Smooth muscle cell (in vitro differentiated cells): ENCODE measurements around the gene SOHLH2. TPM values are rescaled to one million over a fixed set of nuclear protein-coding genes. Genes with fewer than 3 reads are reported as not detected.

ENCODE experiments used
- DNase-seq: peaks from one replicate; lab custom pipeline; 2025; ENCODE audit not compliant: unreplicated experiment; lab: John Stamatoyannopoulos, UW
- H2AFZ ChIP-seq: fragments of 200-600 bp; sonication (generic); 2 replicates; pipeline ENCODE4 v1.6.0; 2016; ENCODE audit warnings: antibody characterized with exemption, low read depth, mild to moderate bottlenecking
- H3F3A ChIP-seq: fragments of 200-600 bp; sonication (generic); 2 replicates; pipeline ENCODE4 v1.6.0; 2017; ENCODE audit warnings: antibody characterized with exemption, low read depth
- H3K27ac ChIP-seq: fragments of 200-600 bp; sonication (generic); 2 replicates; pipeline ENCODE4 v1.5.1; 2016; ENCODE audit warnings: low read depth, mild to moderate bottlenecking
- H3K27me3 ChIP-seq: fragments of 200-600 bp; sonication (generic); 2 replicates; pipeline ENCODE4 v1.6.1; 2016; ENCODE audit warnings: low read depth, mild to moderate bottlenecking
- H3K36me3 ChIP-seq: fragments of 200-600 bp; sonication (generic); 2 replicates; pipeline ENCODE4 v1.5.1; 2016; ENCODE audit warnings: low read depth
- H3K4me1 ChIP-seq: fragments of 200-600 bp; sonication (generic); 2 replicates; pipeline ENCODE4 v1.5.1; 2016; ENCODE audit warnings: low read depth
- H3K4me2 ChIP-seq: fragments of 200-600 bp; sonication (generic); 2 replicates; pipeline ENCODE4 v1.6.0; 2016; ENCODE audit warnings: mild to moderate bottlenecking
- H3K4me3 ChIP-seq: fragments of 200-600 bp; sonication (generic); 2 replicates; pipeline ENCODE4 v1.5.1; 2016; ENCODE audit warnings: mild to moderate bottlenecking
- H3K79me2 ChIP-seq: fragments of 200-600 bp; sonication (generic); 2 replicates; pipeline ENCODE4 v1.6.0; 2016; ENCODE audit warnings: low read depth, mild to moderate bottlenecking
- H3K9ac ChIP-seq: fragments of 200-600 bp; sonication (generic); 2 replicates; pipeline ENCODE4 v1.6.0; 2016; ENCODE audit warnings: low read depth
- H3K9me3 ChIP-seq: fragments of 200-600 bp; sonication (generic); replicated peaks from 2 replicates; pipeline ENCODE4 v1.5.1; 2016; ENCODE audit warnings: low read depth
- H4K20me1 ChIP-seq: fragments of 200-600 bp; sonication (generic); 2 replicates; pipeline ENCODE4 v1.6.0; 2016; ENCODE audit warnings: low read depth
- CTCF ChIP-seq: fragments of 200-600 bp; sonication (generic); IDR thresholded peaks from 2 replicates; pipeline ENCODE4 v1.5.1; 2017; ENCODE audit warnings: borderline replicate concordance, mild to moderate bottlenecking, antibody characterized with exemption; ENCODE audit not compliant: insufficient read depth, poor library complexity, severe bottlenecking
- WGBS: methylation state at CpG from one replicate; pipeline ENCODE4 v1.1.7; 2016; ENCODE audit warnings: low lambda C conversion rate; 5-methylcytosine and 5-hydroxymethylcytosine counted together
- polyA plus RNA-seq: library from polyadenylated mRNA; unstranded; fragments of >200 nt; fragmentation: Nextera tagmentation; extraction: Ambion mirVana; gene quantifications from 2 replicates; pipeline ENCODE4 v1.2.1, GENCODE V29; 2016
- total RNA-seq: library from RNA; depleted of rRNA; stranded (reverse); fragments of >200 nt; gene quantifications from 2 replicates; pipeline ENCODE4 v1.2.3, GENCODE V29; 2014

Gene SOHLH2
- total and polyA plus RNA-seq, 2 experiments from 2014 or later, result 0.04 TPM; not detected in 1

DNA sequence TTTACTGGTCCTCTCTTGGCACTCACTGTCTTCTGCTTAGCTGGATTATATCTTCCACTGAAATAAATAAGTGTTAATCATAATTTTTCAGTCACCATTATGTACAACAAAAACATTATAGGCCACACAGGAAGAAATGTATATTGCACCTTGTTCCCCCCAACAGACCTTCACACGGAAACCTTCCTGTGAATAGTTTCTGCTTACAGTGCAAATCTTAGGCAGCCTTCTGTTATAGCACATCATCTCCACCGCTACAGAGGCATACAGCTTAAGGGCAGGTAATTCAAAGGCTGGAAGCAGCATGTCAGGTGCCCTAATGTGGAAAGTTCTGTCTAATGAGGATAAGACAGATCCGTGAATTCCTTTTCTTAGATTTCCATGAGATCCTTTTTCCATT is 16.9 kb upstream of the SOHLH2 start:
- TF ChIP-seq CTCF, result no peak
- Histone ChIP-seq H3K27me3 (no peaks in the 10 kb centered on the region), H3K4me1 (no peaks in the 10 kb centered on the region), H4K20me1 (no peaks in the 10 kb centered on the region), H2AFZ (no peak overlapping the region), H3K36me3 (no peaks in the 10 kb centered on the region), H3K9ac (no peak overlapping the region), H3K27ac (no peak overlapping the region), H3K4me3 (no peak overlapping the region), H3F3A (no peaks in the 10 kb centered on the region), H3K79me2 (no peaks in the 10 kb centered on the region), H3K4me2 (no peak overlapping the region), H3K9me3 (no peaks in the 10 kb centered on the region)
- 64% methylated on average over 3 of the region's 3 CpGs for WGBS
- DNase-seq, result no peak

DNA sequence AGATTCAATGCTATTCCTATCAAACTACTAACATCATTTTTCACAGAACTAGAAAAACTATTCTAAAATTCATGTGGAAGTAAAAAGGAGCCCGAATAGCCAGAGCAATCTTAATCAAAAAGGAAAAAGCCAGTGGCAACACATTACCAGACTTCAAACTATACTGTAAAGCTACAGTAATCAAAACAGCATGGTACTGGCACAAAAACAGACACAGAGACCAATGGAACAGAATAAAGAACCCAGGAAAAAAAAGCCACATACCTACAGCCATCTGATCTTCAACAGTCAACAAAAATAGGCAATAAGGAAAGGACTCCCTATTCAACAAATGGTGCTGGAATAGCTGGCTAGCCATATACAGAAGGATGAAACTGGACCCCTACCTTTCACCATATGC is 10.4 kb upstream of the SOHLH2 start:
- Histone ChIP-seq H3K4me1 (no peaks in the 10 kb centered on the region), H3K36me3 (no peaks in the 10 kb centered on the region), H3K4me2 (no peak overlapping the region), H4K20me1 (no peaks in the 10 kb centered on the region), H3K79me2 (no peaks in the 10 kb centered on the region), H3K4me3 (no peak overlapping the region), H3K27me3 (no peaks in the 10 kb centered on the region), H3K9ac (no peak overlapping the region), H3F3A (no peaks in the 10 kb centered on the region), H3K27ac (no peak overlapping the region), H2AFZ (no peak overlapping the region), H3K9me3 (no peaks in the 10 kb centered on the region)
- TF ChIP-seq CTCF, result no peak
- 79% methylated on average over 1 of the region's 1 CpG for WGBS
- DNase-seq, result no peak

DNA sequence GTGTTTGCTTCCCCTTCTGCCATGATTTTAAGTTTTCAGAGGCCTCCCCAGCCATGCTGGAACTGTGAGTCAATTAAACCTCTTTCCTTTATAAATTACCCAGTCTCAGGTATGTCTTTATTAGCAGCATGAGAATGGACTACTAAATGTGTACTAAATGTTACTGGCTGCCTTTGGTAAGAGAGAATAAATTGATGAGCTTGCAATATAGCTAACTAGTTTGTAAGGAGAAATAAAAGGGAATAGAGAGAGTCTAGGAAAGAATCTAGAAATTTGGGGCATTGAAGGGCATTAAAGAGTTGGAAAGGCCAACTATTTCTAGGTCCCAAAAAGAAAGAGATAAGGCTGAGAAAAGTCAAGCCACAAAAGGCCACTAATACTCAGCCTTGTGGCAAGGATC is 5.5 kb upstream of the SOHLH2 start:
- Histone ChIP-seq H3K36me3 (no peaks in the 10 kb centered on the region), H3K4me3 (no peak overlapping the region), H3K27ac (no peak overlapping the region), H3K27me3 (no peaks in the 10 kb centered on the region), H2AFZ (no peak overlapping the region), H4K20me1 (no peaks in the 10 kb centered on the region), H3K4me1 (no peaks in the 10 kb centered on the region), H3K9ac (no peak overlapping the region), H3K79me2 (no peaks in the 10 kb centered on the region), H3K4me2 (no peak overlapping the region), H3K9me3 (no peaks in the 10 kb centered on the region), H3F3A (no peaks in the 10 kb centered on the region)
- DNase-seq, result no peak
- TF ChIP-seq CTCF, result no peak

DNA sequence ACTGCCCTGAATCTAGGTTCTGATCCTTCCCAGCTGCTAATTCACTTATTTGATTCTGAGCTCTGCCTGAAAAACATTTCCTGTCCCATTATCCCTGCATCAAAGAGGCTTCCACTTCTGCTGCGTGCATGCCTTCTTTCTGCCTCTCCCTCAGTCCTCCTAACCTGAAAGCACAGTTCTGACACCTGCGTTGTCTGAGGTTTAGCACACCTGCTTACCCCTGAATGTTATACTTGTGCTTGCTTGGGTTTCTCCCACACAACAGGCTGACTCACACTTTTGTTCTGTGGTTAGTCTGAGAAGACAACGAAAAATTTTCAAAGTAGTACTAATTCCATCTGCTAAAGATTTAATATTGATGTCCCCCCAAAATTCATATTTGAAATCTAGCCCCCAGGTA is 3.1 kb upstream of the SOHLH2 start:
- Histone ChIP-seq H3F3A (no peaks in the 10 kb centered on the region), H3K9me3 (no peaks in the 10 kb centered on the region), H3K4me1 (peaks cover 2% of the 10 kb centered on the region), H3K4me2 (no peak overlapping the region), H2AFZ (no peak overlapping the region), H3K9ac (no peak overlapping the region), H3K36me3 (no peaks in the 10 kb centered on the region), H3K27ac (no peak overlapping the region), H3K4me3 (no peak overlapping the region), H4K20me1 (no peaks in the 10 kb centered on the region), H3K27me3 (no peaks in the 10 kb centered on the region), H3K79me2 (no peaks in the 10 kb centered on the region)
- 90% methylated on average over 3 of the region's 3 CpGs for WGBS
- TF ChIP-seq CTCF, result no peak
- DNase-seq, result no peak
